ENCODE data around the gene PNMT. TPM values are rescaled to one million over a fixed set of nuclear protein-coding genes. Genes with fewer than 3 reads are reported as not detected.

The PNMT gene
- total and polyA plus RNA-seq, 7 donors, result 5.9 to 15.3 (median 8.6) TPM

DNA sequence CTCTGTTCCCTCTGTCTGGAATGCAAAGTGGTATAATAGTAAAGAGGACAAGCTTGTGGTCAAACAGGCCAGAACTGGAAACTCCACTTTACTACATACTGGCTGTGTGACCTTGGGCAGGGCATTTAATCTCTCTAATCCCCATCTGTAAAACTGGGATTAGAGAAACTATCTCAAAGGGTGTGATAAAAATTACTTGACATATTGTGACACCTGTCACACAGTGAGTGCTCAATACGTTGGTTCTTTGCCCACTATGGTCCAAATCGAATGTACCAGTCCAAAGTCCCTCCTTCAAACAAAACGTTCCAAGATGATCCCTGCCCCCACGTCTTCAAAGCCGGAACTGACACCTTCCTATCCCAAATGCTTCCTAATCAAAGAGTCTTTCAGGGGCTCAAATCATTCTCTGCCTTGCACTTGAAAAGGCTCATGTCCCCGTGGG, 18.9 kb downstream of the PNMT start:
- 36 to 48% (median 44%) methylated on average over 6 of the region's 6 CpGs for WGBS, 3 donors
- Histone ChIP-seq H3K4me1 (peaks cover 18% of the 10 kb centered on the region), H3K27me3 (ENCODE audit: insufficient read depth in 3 of 3, low read length in 2 of 3) (no peaks in the 10 kb centered on the region), H3K4me3 (peak overlapping the region; percentile 90), H3K27ac (peak overlapping the region; percentile 96), H3K36me3 (ENCODE audit: insufficient read depth in 1 of 2, low read depth in 1 of 2) (peaks cover 0 to 26% of the 10 kb centered on the region in 2 donors), H3K9me3 (no peaks in the 10 kb centered on the region)
- DNase-seq (peak in 1 of 2 donors; percentile 42), ATAC-seq (no peak)
- intact Hi-C loops (cut with DNase I), result loop anchor here in 1 of 2 donors (5.0 kb wide), 1 partner anchor 40 kb away; no protein-coding TSS in a partner anchor
- TF ChIP-seq, protein P1, sequence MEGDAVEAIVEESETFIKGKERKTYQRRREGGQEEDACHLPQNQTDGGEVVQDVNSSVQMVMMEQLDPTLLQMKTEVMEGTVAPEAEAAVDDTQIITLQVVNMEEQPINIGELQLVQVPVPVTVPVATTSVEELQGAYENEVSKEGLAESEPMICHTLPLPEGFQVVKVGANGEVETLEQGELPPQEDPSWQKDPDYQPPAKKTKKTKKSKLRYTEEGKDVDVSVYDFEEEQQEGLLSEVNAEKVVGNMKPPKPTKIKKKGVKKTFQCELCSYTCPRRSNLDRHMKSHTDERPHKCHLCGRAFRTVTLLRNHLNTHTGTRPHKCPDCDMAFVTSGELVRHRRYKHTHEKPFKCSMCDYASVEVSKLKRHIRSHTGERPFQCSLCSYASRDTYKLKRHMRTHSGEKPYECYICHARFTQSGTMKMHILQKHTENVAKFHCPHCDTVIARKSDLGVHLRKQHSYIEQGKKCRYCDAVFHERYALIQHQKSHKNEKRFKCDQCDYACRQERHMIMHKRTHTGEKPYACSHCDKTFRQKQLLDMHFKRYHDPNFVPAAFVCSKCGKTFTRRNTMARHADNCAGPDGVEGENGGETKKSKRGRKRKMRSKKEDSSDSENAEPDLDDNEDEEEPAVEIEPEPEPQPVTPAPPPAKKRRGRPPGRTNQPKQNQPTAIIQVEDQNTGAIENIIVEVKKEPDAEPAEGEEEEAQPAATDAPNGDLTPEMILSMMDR (IDR thresholded peaks at IDR 0.05), result no peak

DNA sequence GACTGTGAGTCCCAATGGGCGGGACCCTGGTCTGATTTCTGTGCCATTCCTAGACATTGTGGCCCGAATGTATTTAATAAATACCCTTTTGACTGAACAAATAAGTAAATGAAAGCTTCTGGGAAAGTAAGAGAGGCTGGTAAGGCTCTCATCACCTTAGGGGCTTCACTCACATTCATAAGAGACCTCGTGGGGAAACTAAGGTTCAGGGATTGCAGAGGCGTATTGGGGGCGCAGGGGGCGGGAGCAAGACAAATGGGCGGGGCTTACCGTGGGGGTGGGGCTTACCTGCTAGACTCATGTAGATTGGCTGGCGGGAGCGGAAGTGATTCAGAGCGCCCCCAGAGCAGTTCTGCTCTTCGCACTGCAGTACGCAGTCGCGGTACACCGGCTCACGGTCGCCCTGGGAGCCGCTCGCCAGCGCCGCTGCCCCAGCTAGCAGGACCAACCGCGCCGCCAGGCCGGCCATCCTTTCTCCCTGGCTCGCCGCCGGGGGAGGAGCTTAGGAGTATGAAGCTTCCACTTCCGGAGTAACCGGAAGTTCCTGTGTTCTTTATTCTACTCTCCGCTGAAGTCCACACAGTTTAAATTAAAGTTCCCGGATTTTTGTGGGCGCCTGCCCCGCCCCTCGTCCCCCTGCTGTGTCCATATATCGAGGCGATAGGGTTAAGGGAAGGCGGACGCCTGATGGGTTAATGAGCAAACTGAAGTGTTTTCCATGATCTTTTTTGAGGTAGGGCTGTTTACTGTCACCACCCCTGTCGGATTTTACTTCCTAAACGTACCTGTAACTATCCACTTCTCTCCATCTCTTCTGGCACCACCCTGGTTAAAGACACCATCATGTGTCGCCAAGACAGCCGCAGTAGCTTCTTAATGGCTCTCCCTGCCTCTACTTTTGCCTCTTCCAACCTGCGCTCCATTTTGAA, 19.6 kb downstream of the PNMT start, which contains the start of gene PGAP3:
Gene PGAP3, minus strand, starts transcription at position 512 of the 929 bp plus-strand sequence. Its CDS starts 43 bp downstream, at position 469.
- Histone ChIP-seq H3K27ac (peak within 1 kb of the TSS; percentile 96), H3K27me3 (ENCODE audit: insufficient read depth in 3 of 3, low read length in 2 of 3) (no peaks in the 10 kb centered on the region), H3K4me3 (peak within 1 kb of the TSS; percentile 90), H3K9me3 (no peaks in the 10 kb centered on the region), H3K36me3 (ENCODE audit: insufficient read depth in 1 of 2, low read depth in 1 of 2) (peaks cover 0 to 27% of the 10 kb centered on the region in 2 donors), H3K4me1 (peaks cover 18% of the 10 kb centered on the region)
- ATAC-seq, result peak; percentile 96 to 97 (median 96)
- peak; percentile 90 to 95 for DNase-seq
- WGBS, 3 donors, result 2 to 3% (median 3%) methylated on average over 45 of the region's 45 CpGs
- TF ChIP-seq, protein P1 (IDR thresholded peaks at IDR 0.05), result no peak
- intact Hi-C loops (cut with DNase I), result loop anchor here in 1 of 2 donors (5.0 kb wide), 1 partner anchor 39 kb away; no protein-coding TSS in a partner anchor

DNA sequence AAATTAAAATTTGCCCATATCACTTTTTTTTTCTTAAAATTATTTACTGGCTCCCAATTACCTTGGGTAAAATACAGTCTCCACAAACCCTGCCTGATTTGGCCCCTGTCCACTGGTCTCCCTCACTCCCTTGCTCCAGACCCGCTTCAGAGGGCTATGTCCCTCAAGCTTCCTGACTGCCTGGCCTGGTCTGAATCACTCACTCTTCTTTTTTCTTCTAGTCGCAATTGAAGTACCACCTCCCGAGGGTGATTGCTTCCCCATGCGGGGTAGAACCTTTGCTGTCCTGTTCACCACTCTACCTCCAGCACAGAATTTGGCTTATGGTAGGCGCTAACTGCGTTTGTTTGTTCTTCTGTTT, 20.2 kb downstream of the PNMT start:
- peak in 1 of 4 donors; percentile 16 for ATAC-seq
- Histone ChIP-seq H3K4me3 (peak overlapping the region; percentile 90), H3K4me1 (peaks cover 18% of the 10 kb centered on the region), H3K27me3 (ENCODE audit: insufficient read depth in 3 of 3, low read length in 2 of 3) (no peaks in the 10 kb centered on the region), H3K36me3 (ENCODE audit: insufficient read depth in 1 of 2, low read depth in 1 of 2) (peaks cover 0 to 28% of the 10 kb centered on the region in 2 donors), H3K9me3 (no peaks in the 10 kb centered on the region), H3K27ac (peak overlapping the region; percentile 96)
- WGBS, 3 donors, result 13 to 20% (median 17%) methylated on average over 6 of the region's 6 CpGs
- TF ChIP-seq, protein P1 (IDR thresholded peaks at IDR 0.05), result no peak
- DNase-seq, result no peak
- intact Hi-C loops (cut with DNase I), result loop anchor here in 1 of 2 donors (5.0 kb wide), 1 partner anchor 39 kb away; no protein-coding TSS in a partner anchor

DNA sequence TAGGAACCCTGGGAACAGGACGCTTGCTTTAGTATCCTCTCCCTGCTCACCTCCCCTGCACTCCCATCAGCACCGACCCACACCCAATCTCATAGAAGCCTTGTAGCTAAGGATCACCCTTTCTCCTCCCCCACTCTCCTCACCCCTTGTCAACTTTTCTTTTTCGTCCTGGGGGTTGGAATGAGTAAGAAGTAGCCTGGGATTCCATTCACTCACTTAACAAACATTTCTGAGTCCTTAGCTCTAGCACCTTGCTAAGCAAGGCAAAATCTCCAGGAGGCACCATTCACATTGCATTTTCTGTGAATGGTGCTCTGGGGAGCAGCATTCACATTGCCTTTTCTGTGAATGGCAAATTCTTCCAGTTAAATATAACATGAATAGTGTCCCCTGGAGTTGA, 20.7 kb downstream of the PNMT start:
- no peaks in the 10 kb centered on the region for H3K27me3 ChIP-seq (ENCODE audit: insufficient read depth in 3 of 3, low read length in 2 of 3)
- H3K36me3 ChIP-seq (ENCODE audit: insufficient read depth in 1 of 2, low read depth in 1 of 2), result peaks cover 0 to 26% of the 10 kb centered on the region in 2 donors
- H3K4me1 ChIP-seq, result peaks cover 18% of the 10 kb centered on the region
- ATAC-seq (no peak), DNase-seq (peak in 1 of 2 donors; percentile 8)
- WGBS, 3 donors, result 37 to 51% (median 41%) methylated on average over 3 of the region's 3 CpGs
- intact Hi-C loops (cut with DNase I), result loop anchor here in 1 of 2 donors (5.0 kb wide), 1 partner anchor 38 kb away; no protein-coding TSS in a partner anchor
- H3K9me3 ChIP-seq, result no peaks in the 10 kb centered on the region
- TF ChIP-seq, protein P1 (IDR thresholded peaks at IDR 0.05), result no peak
- peak overlapping the region; percentile 96 for H3K27ac ChIP-seq
- H3K4me3 ChIP-seq, result peak overlapping the region; percentile 90
